Gastroesophageal sphincter (tissue), 4 donors: ENCODE measurements around the gene LDAH. TPM values are rescaled to one million over a fixed set of nuclear protein-coding genes. Genes with fewer than 3 reads are reported as not detected.

Experiments
- ATAC-seq: fragments of 150-250 bp; one replicate; pipeline ENCODE4 v1.9.1; 2016; ENCODE audit warnings: mild to moderate bottlenecking, moderate library complexity
- H3K27ac ChIP-seq, 4 donors: fragments of 200-600 bp; sonication (generic) in 3 of 4; 1 replicate in 3 of 4; 2 replicates in 1 of 4; pipeline ENCODE4 v1.5.1; 2016 to 2019
- H3K27me3 ChIP-seq: fragments of 200-600 bp; sonication (generic); one replicate; pipeline ENCODE4 v1.5.1; 2019
- H3K36me3 ChIP-seq, 2 donors: fragments of 200-600 bp; sonication (generic); one replicate each; pipeline ENCODE4 v1.5.1; 2019; ENCODE audit warnings: control low read depth in 1 of 2
- H3K4me1 ChIP-seq, 3 donors: fragments of 200-600 bp; sonication (generic); 1 replicate in 2 of 3; 2 replicates in 1 of 3; pipeline ENCODE4 v1.5.1; 2016 to 2019; ENCODE audit warnings: control low read depth in 2 of 3
- H3K4me3 ChIP-seq, 2 donors: fragments of 200-600 bp; sonication (generic); one replicate each; pipeline ENCODE4 v1.5.1; 2019; ENCODE audit warnings: mild to moderate bottlenecking in 1 of 2, moderate library complexity in 1 of 2
- H3K9me3 ChIP-seq, 3 donors: fragments of 200-600 bp; sonication (generic); one replicate each; pipeline ENCODE4 v1.5.1; 2017 to 2019; ENCODE audit warnings: control low read depth in 2 of 3
- CTCF ChIP-seq, 4 experiments: fragments of 200-600 bp in 2 of 4; fragments of 450-650 bp in 2 of 4; sonication (generic) in 1 of 4; IDR thresholded peaks; one replicate each; pipeline ENCODE4 v1.5.1; 2017 to 2019; ENCODE audit warnings: antibody characterized with exemption in 4 of 4, mild to moderate bottlenecking in 2 of 4, moderate library complexity in 2 of 4
- EP300 ChIP-seq: sonication (generic); formaldehyde crosslinking; IDR thresholded peaks from one replicate; pipeline ENCODE4 v1.6.1; 2017; ENCODE audit warnings: antibody characterized with exemption, mild to moderate bottlenecking
- POLR2A ChIP-seq, 2 donors: fragments of 450-650 bp; IDR thresholded peaks; one replicate each; pipeline ENCODE4 v1.6.1; 2017; ENCODE audit warnings: antibody characterized with exemption in 2 of 2, mild to moderate bottlenecking in 2 of 2, moderate library complexity in 1 of 2
- POLR2AphosphoS5 ChIP-seq: sonication (generic); formaldehyde crosslinking; IDR thresholded peaks from one replicate; pipeline ENCODE4 v1.6.1; 2017; ENCODE audit warnings: antibody characterized with exemption
- WGBS, 2 donors: methylation state at CpG; one replicate each; pipeline ENCODE4 v1.1.5; 2018; ENCODE audit warnings: low coverage in 1 of 2; 5-methylcytosine and 5-hydroxymethylcytosine counted together
- total RNA-seq, 4 donors: library from RNA; depleted of rRNA; stranded (reverse); fragments of >200 nt; gene quantifications; one replicate each; pipeline ENCODE4 v1.1.0, GENCODE V29; 2016

LDAH gene
- total RNA-seq, 4 donors from 2014 or later = 10.5 to 19.0 (median 14.5) TPM

- Histone ChIP-seq H3K4me3 (no peak overlapping the region), H3K9me3 (no peaks in the 10 kb centered on the region), H3K36me3 (peaks cover 0 to 52% of the 10 kb centered on the region in 2 donors), H3K27ac (peak overlapping the region in 3 of 4 donors; percentile 98 to 99 (median 99)), H3K27me3 (no peaks in the 10 kb centered on the region), H3K4me1 (peaks cover 0 to 72% (median 38%) of the 10 kb centered on the region in 3 donors)
- no peak for TF ChIP-seq EP300
- no peak for TF ChIP-seq CTCF (IDR thresholded peaks at IDR 0.05)
- no peak for TF ChIP-seq POLR2A (IDR thresholded peaks at IDR 0.05)
- TF ChIP-seq POLR2AphosphoS5 = no peak
- WGBS, 2 donors = 79% methylated on average over 9 of the region's 10 CpGs; no CpG with 5 or more reads in 1 of the 2 donors
- no peak for ATAC-seq
Observed at GRCh38 chr2:20645761-20646160, 177.1 kb downstream of the LDAH start.

GRCh38 chr2:20645301-20645701, 177.6 kb downstream of the LDAH start:
- Histone ChIP-seq H3K27me3 (no peaks in the 10 kb centered on the region), H3K9me3 (no peaks in the 10 kb centered on the region), H3K4me3 (no peak overlapping the region), H3K36me3 (peaks cover 0 to 57% of the 10 kb centered on the region in 2 donors), H3K4me1 (peaks cover 0 to 74% (median 38%) of the 10 kb centered on the region in 3 donors), H3K27ac (peak overlapping the region in 3 of 4 donors; percentile 98 to 99 (median 99))
- WGBS, 2 donors = no CpG with 5 or more reads among the region's 14 CpGs
- TF ChIP-seq POLR2A (IDR thresholded peaks at IDR 0.05) (no peak), POLR2AphosphoS5 (no peak), EP300 (no peak), CTCF (IDR thresholded peaks at IDR 0.05) (no peak)
- ATAC-seq = no peak

- Histone ChIP-seq H3K4me3 (no peak overlapping the region), H3K9me3 (no peaks in the 10 kb centered on the region), H3K27ac (peak overlapping the region in 3 of 4 donors; percentile 12 to 99 (median 99)), H3K27me3 (no peaks in the 10 kb centered on the region), H3K36me3 (peaks cover 0 to 69% of the 10 kb centered on the region in 2 donors), H3K4me1 (peaks cover 0 to 74% (median 29%) of the 10 kb centered on the region in 3 donors)
- ATAC-seq = no peak
- 58 to 61% methylated on average over 3 of the region's 3 CpGs for WGBS, 2 donors
- TF ChIP-seq EP300 (no peak), POLR2A (IDR thresholded peaks at IDR 0.05) (no peak)
Observed at GRCh38 chr2:20643826-20644225, 179.1 kb downstream of the LDAH start.

- Histone ChIP-seq H3K4me3 (no peak overlapping the region), H3K9me3 (no peaks in the 10 kb centered on the region), H3K27ac (peak overlapping the region; percentile 87 to 99 (median 96)), H3K36me3 (peaks cover 0 to 77% of the 10 kb centered on the region in 2 donors), H3K4me1 (peaks cover 0 to 74% (median 25%) of the 10 kb centered on the region in 3 donors), H3K27me3 (no peaks in the 10 kb centered on the region)
- 48 to 86% methylated on average over 1 to 3 of the region's 7 CpGs for WGBS, 2 donors
- ATAC-seq = no peak
- TF ChIP-seq POLR2AphosphoS5 (no peak), CTCF (IDR thresholded peaks at IDR 0.05) (no peak), POLR2A (IDR thresholded peaks at IDR 0.05) (no peak)
Observed at GRCh38 chr2:20643060-20643459, 179.8 kb downstream of the LDAH start.

- H3K9me3 ChIP-seq = no peaks in the 10 kb centered on the region
- peaks cover 0 to 84% of the 10 kb centered on the region in 2 donors for H3K36me3 ChIP-seq
- H3K4me3 ChIP-seq = peak overlapping the region in 1 of 2 donors; percentile 14
- H3K27ac ChIP-seq = peak overlapping the region; percentile 87 to 99 (median 96)
- H3K4me1 ChIP-seq = peaks cover 0 to 74% (median 25%) of the 10 kb centered on the region in 3 donors
- no peaks in the 10 kb centered on the region for H3K27me3 ChIP-seq
- peak; percentile 82 for ATAC-seq
- WGBS, 2 donors = 45 to 54% methylated on average over 3 to 4 of the region's 26 CpGs
- TF ChIP-seq CTCF (IDR thresholded peaks at IDR 0.05) (peak in 2 of 4 experiments; percentile 97 to 98), EP300 (no peak), POLR2A (IDR thresholded peaks at IDR 0.05) (peak in 1 of 2 donors; percentile 5)
Observed at GRCh38 chr2:20642055-20642971, 180.6 kb downstream of the LDAH start.
